Measurements from ENCODE around the gene CEP89.
A peak's percentile ranks its signal among the peaks of the same experiment; 100 is the strongest.
"Not testable (repeated sequence)": the region's sequence is repeated elsewhere in the genome, so short reads cannot be mapped to it uniquely, and the experiment has no call there.

Gene CEP89

DNA sequence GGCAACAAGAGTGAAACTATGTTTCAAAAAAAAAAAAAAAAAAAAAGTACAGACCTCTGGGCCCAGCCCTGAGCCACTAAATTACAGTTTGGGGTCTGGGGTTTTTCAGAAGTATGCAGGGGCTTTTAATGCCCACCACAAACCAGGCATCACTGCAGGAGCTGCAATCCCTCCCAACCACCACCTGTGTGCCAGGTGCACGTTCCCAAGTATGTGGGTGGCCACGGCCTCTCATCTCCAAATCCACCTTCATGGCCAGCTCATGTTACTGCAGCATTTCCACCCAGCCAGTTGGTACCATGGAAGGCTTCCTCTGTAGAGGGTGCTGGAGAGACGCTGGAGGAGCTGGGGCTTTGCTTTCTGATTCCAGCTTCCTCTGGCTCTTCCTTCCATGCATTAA, 26.5 kb downstream of the CEP89 start:
- no peak for DNase-seq

DNA sequence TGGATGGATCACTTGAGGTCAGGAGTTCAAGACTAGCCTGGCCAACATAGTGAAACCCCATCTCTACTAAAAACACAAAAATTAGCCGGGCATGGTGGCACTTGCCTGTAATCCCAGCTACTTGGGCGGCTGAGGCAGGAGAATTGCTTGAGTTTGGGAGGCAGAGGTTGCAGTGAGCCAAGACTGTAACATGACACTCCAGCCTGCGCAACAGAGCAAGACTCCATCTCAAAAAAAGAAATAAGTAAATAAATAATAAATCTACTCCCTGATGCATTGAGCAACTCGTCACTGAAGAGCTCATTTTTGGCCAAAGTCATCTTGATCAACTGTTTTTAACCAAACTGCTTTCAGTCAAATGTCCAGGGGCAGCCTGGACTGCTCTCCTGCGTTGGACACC, 30.5 kb downstream of the CEP89 start:
- not testable (repeated sequence) for DNase-seq

DNA sequence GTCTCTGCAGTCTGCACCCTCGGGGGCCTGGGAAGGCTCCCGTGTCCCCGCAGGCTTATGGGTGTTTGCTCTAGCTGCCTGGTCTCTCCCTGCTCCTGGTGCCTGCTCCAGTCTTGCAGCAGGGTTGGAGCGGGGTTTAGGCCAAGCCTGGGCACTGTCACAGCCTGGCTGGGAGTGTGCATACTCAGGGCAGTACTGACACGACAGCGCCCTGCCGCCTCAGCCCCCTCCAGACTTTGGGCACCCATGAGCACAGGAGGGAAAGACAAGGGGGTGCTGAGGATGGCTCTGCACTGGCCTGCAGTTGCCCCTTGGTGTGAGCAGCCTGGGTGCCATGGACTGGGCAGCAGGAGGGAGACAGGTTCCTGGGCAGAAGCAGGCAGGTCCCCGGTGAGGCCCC, 35.7 kb downstream of the CEP89 start:
- no peak for DNase-seq

DNA sequence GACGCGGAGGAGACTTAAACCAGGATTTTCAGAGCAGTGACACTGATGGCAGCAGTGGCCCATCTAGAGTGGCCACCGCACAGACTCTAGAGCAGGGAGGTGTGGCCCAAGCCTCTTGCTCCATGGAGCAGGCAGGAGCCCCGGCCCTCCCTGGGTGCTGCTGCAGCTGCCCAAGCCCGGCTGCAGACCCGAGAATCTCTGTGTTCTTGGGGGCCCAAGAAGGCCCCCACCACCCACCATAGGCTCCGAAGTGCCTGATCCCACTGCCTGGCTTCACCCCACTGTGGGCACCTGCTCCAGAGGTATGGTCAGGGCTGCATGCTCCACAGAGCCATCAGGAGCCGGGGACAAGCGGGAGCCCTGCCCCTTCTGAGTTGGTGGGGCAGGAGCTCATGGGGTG, 36.1 kb downstream of the CEP89 start:
- no peak for DNase-seq

- no peak for DNase-seq
These were observed 38.2 kb downstream of the CEP89 start for GRCh38 chr19:32933571-32933970.

DNA sequence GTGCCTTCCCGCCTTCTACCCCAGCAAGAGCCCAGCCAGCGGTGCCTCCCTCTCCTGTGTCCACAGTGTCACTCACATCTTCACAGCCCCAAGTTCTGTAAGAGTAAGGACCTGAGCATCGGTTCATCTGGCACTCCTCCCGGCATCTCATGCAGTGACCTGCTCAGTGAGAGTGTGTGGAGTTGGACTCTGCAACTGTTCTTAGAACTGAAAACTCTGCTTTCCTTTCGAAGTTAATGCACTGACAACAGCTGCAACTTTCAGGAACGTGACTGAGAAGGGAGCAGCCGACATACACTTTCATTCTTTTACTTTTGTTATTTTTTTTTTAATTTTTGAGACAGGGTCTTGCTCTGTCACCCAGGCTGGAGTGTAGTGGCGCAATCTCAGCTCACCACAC, 41.2 kb downstream of the CEP89 start:
- no peak for DNase-seq

- no peak for DNase-seq
These were observed 43.0 kb downstream of the CEP89 start for GRCh38 chr19:32928806-32929205.

- no peak for DNase-seq
These were observed 47.6 kb downstream of the CEP89 start for GRCh38 chr19:32924200-32924599.

GRCh38 chr19:32921624-32922023, 50.1 kb downstream of the CEP89 start:
- no peak for DNase-seq

GRCh38 chr19:32919365-32919764, 52.4 kb downstream of the CEP89 start:
- no peak for DNase-seq

- DNase-seq = no peak
These were observed 54.2 kb downstream of the CEP89 start for GRCh38 chr19:32917616-32917996.

GRCh38 chr19:32916969-32917615, 54.7 kb downstream of the CEP89 start:
- no peak for DNase-seq

DNA sequence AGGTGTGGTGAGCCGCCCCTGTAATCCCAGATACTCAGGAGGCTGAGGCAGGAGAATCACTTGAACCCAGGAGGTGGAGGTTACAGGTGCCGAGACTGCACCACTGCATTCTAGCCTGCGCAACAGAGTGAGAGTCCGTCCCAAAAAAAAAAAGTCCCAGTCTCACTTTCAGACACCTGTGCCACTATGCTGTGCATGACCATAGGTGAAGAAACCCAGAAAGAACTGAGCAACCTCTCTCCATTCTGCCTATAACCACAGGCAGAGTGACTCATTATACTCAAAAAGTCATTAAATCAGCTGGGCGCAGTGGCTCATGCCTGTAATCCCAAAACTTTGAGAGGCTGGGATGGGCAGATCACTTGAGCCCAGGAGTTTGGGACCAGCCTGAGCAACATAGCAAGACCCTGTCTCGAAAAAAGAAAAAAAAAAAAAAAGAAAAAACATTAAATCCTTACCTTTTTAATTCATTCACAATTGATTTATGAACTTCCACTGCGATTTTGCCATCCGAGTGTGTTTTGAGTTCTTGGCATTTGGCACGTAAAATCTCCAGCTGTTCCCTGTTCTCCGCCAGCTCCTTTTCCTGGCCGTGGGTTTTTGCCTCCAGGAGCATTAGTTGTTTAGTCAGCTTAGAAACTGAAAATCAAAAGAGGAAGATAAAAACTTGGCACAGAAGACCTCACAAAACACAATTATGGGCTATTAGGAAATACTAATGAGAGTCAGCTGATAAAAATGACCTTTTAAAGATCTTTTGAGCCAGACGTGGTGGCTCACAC, 56.7 kb downstream of the CEP89 start:
- no peak for DNase-seq

DNA sequence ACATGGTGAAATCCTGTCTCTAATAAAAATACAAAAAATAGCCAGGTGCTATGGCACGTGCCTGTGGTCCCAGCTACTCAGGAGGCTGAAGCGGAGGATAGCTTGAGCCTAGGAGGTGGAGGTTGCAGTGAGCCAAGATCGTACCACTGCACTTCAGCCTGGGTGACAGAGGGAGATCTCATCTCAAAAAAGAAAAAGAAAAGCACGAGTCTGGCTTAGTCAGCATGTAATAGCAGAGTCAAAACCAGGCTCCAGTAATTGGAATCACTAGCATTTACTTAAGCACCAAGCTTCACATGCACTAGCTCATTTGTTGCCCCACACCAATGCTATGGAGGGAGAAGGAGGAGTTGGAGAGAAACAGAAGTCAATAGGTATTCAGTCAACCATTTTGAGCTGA, 60.3 kb downstream of the CEP89 start:
- DNase-seq = no peak

DNA sequence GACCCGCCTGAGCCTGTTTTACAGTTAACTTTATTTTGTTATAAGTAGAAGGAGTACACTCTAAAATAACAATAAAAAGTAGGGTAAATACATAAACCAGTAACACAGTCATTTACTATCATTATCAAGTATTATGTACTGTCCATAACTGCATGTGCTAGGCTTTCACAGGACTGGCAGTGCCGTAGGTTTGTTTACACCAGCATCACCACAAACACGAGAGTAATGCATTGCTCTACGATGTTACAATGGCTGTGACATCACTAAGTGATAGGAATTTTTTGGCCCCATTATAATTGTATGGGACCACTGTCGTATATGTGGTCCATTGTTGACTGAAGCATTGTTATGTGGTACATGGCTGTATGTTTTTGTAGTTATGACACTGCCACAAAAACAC, 60.9 kb downstream of the CEP89 start:
- no peak for DNase-seq

GRCh38 chr19:32910094-32910493, 61.7 kb downstream of the CEP89 start:
- no peak for DNase-seq

- peak; percentile 9 to 15 for DNase-seq
These were observed 62.5 kb downstream of the CEP89 start for GRCh38 chr19:32909257-32909656.

DNA sequence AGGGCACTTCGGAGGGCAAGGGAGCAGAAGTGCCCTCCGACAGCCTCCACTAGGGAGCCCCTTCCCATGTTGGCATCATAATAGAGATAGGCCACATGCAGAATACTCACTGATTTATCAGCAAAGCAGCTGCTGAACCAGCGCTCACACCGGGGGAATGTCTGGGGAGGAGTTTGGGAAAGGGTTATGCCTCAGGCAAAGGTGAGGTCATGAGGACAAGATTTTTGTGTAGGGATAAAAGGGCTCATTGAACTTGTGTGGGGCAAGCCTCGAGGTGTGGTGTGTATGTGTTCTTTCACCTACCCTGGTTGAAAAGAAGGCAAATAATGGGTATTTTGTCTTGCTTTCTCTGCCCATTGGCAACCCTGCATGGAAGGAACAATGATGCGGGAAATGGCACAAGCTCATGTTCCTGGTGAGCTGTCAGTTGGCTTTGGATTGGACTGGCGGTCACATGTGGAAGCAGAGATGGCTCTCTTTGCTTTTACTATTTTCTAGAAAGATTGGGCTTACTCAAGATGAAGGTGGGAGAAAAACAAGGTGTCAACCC, 63.0 kb downstream of the CEP89 start:
- DNase-seq = no peak

DNA sequence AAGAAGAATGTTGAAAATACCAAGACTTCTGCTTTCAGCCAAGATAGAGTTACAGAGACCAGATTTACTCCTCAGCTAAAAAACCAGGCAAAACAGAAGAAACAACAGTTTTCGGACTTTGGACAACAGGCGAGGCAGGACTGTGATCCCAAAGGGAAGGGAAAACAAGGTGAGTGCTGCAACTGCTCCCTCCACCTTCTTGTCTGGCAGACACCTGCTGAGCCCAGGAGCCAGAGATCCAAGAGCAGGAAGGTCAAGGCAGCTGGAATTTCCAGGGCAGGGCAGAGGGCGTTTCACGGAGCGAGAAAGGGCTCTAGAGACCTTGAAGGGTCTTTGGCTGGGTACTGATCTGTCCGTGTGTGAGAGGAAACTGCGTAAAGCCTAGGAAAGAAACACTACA, 69.3 kb downstream of the CEP89 start:
- DNase-seq = no peak

- DNase-seq = no peak
These were observed 70.1 kb downstream of the CEP89 start for GRCh38 chr19:32901504-32902161.

DNA sequence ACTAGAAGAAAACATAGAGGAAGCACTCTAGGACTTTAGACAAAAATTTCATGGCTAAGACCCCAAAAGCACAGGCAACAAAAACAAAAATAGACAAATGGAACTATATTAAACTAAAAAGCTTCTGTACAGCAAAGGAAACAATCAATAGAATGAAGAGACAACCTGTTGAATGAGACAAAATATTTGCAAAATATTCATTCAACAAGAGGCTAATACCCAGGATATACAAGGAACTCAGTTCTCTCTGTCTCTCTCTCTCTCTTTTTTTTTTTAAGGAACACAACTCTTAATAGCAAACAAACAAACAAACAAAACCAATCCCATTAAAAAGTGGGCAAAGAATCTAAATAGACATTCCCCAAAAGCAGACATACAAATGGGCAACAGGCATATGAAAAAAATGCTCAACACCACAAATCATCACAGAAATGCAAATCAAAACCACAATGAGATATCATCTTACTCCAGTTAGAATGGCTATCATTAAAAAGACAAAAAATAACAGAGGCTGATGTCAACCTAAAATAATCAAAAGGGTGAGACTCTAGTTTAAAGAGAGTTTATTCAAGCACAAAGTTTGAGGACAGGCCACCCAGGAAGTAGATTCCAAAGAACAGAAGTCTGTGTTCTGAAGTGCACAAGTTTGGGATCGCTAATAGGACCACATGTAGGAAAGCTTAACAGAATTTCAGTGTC, 75.1 kb downstream of the CEP89 start:
- DNase-seq = no peak

DNA sequence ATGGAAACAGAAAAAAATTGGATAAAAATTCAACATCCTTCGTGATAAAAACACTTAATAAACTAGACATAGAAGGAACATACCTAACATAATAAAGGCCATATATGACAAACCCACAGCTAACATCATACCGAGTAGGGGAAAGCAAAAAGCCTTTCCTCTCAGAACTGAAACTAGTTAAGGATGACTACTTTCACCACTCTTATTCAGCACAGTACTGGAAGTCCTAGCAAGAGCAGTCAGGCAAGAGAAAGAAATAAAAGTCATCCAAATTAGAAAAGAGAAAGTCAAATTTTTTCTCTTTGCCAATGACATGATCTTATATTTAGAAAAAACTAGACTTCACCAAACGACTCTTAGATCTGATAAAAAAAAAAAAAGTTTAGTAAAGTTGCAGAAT, 76.4 kb downstream of the CEP89 start:
- DNase-seq = no peak

- DNase-seq = no peak
These were observed 80.1 kb downstream of the CEP89 start for GRCh38 chr19:32891609-32892008.
